ENCODE measurements around the gene PADI1. TPM values are rescaled to one million over a fixed set of nuclear protein-coding genes. Genes with fewer than 3 reads are reported as not detected.

PADI1 gene
- total and polyA plus RNA-seq, 2 donors (not counting 1 experiment from before 2014, with no cell fraction given): not detected

DNA sequence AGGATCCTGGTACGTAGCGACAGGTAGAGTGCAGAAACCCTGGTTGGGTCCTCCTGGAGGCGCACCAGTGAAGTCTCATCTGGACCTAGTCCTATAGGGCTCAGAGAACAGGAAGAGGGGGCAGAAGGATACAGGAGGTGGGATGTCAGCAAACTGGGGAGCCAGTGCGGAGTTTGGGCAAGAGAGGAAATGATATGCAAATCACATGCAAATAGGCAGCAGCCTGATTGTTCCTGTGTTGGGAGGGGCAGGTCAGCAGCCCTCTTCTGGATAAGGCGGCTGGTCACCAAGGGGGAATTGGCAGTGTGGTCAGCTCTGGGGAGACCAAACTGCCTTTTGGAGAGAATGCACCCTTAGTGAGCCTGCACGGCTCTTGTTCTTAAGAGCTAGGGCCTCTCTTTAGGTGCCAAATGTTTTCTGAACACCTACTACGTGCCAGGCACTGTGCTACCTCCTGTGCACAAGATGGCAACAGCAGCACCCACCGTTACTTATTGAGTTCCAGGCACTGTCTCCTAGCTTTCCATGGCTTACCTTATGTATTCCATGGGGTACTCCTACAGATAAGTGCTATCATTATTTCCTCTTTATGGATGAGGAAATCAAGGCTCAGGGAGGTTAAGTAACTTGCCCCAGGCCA, 25.9 kb downstream of the PADI1 start:
- H3K9ac ChIP-seq (ENCODE audit: low read length): no peak overlapping the region
- no peak overlapping the region for H3K27ac ChIP-seq (ENCODE audit: low read length in 2 of 2)
- H3K27ac Mint-ChIP-seq: no peak overlapping the region
- TF ChIP-seq EZH2 (IDR thresholded peaks at IDR 0.05; ENCODE audit: borderline replicate concordance, insufficient read depth, low read depth, low read length, poor library complexity, severe bottlenecking): no peak
- TF ChIP-seq, protein P1, sequence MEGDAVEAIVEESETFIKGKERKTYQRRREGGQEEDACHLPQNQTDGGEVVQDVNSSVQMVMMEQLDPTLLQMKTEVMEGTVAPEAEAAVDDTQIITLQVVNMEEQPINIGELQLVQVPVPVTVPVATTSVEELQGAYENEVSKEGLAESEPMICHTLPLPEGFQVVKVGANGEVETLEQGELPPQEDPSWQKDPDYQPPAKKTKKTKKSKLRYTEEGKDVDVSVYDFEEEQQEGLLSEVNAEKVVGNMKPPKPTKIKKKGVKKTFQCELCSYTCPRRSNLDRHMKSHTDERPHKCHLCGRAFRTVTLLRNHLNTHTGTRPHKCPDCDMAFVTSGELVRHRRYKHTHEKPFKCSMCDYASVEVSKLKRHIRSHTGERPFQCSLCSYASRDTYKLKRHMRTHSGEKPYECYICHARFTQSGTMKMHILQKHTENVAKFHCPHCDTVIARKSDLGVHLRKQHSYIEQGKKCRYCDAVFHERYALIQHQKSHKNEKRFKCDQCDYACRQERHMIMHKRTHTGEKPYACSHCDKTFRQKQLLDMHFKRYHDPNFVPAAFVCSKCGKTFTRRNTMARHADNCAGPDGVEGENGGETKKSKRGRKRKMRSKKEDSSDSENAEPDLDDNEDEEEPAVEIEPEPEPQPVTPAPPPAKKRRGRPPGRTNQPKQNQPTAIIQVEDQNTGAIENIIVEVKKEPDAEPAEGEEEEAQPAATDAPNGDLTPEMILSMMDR (IDR thresholded peaks at IDR 0.05): no peak
- H3K4me2 ChIP-seq (replicated peaks; ENCODE audit: low read depth, low read length, poor library complexity, severe bottlenecking): no peak overlapping the region
- intact Hi-C loops (cut with micrococcal nuclease): no loop called here
- H3K79me2 ChIP-seq (ENCODE audit: control insufficient read depth, insufficient read depth, low read length): no peaks in the 10 kb centered on the region
- no peak overlapping the region for H3K4me3 ChIP-seq (ENCODE audit: control extremely low read depth in 1 of 5, extremely low read depth in 1 of 5, insufficient read depth in 1 of 5, low read depth in 2 of 5, low read length in 4 of 5)
- no peak overlapping the region for H3K4me3 Mint-ChIP-seq
- H3K9me3 ChIP-seq (ENCODE audit: control extremely low read depth in 1 of 3, control insufficient read depth in 2 of 3, insufficient read depth in 1 of 3, low read length in 2 of 3): no peaks in the 10 kb centered on the region
- H2AFZ ChIP-seq (ENCODE audit: insufficient read depth, low read depth, low read length, poor library complexity, severe bottlenecking): no peak overlapping the region
- DNase-seq (no peak), ATAC-seq (ENCODE audit: low read depth) (no peak)
- H3K36me3 ChIP-seq (replicated peaks in 1 of 2; ENCODE audit: control extremely low read depth in 1 of 2, control insufficient read depth in 1 of 2, extremely low read depth in 1 of 2, insufficient read depth in 2 of 2, low read length in 1 of 2): no peaks in the 10 kb centered on the region
- peaks cover 0 to 4% of the 10 kb centered on the region in 2 donors for H3K4me1 ChIP-seq (ENCODE audit: control insufficient read depth in 2 of 2, insufficient read depth in 2 of 2, low read length in 2 of 2)
- POLR2A ChIA-PET: no interaction called here
- H3K4me1 Mint-ChIP-seq: peaks cover 14% of the 10 kb centered on the region
- no peaks in the 10 kb centered on the region for H3K9me3 Mint-ChIP-seq (ENCODE audit: insufficient read depth)
- no peaks in the 10 kb centered on the region for H3K27me3 Mint-ChIP-seq
- no peaks in the 10 kb centered on the region for H4K20me1 ChIP-seq (ENCODE audit: control insufficient read depth, insufficient read depth, low read length, poor library complexity, severe bottlenecking)
- CTCF ChIA-PET: interaction anchor here (1.0 kb wide), 2 partner anchors 24 to 105 kb away, joined by 3 to 5 read pairs; no protein-coding TSS in a partner anchor
- WGBS (ENCODE audit: insufficient coverage): 79% methylated on average over 8 of the region's 8 CpGs
- no peaks in the 10 kb centered on the region for H3K27me3 ChIP-seq (replicated peaks in 1 of 4; ENCODE audit: control extremely low read depth in 1 of 4, control insufficient read depth in 3 of 4, insufficient read depth in 4 of 4, low read length in 3 of 4)

All from B cell (primary cell).